H7 (cell line): ENCODE data around the gene FASN. TPM values are rescaled to one million over a fixed set of nuclear protein-coding genes. Genes with fewer than 3 reads are reported as not detected.

Experiments used
- DNase-seq: peaks from one replicate; pipeline ENCODE4 v3.0.0; 2012
- H3K27me3 ChIP-seq: 2 replicates; pipeline ENCODE4 v1.6.0; 2011; ENCODE audit warnings: mild to moderate bottlenecking, low read length; ENCODE audit not compliant: control insufficient read depth, insufficient read depth
- H3K36me3 ChIP-seq: replicated peaks from 2 replicates; pipeline ENCODE4 v1.5.1; 2011; ENCODE audit warnings: low read length; ENCODE audit not compliant: control insufficient read depth, insufficient read depth
- H3K4me3 ChIP-seq: 2 replicates; pipeline ENCODE4 v1.5.1; 2011; ENCODE audit warnings: low read depth, mild to moderate bottlenecking, control low read depth, low read length, moderate library complexity; ENCODE audit not compliant: insufficient read depth
- total RNA-seq: library from RNA; depleted of rRNA; stranded (reverse); fragments of >200 nt; shearing (Covaris generic); gene quantifications from 2 replicates; pipeline ENCODE4 v1.2.3, GENCODE V29; 2014

Gene FASN
- total RNA-seq, 1 experiment from 2014 or later = 201 TPM

GRCh38 chr17:82112181-82112913, 14.3 kb upstream of the FASN start:
- H3K36me3 ChIP-seq = no peaks in the 10 kb centered on the region
- DNase-seq = peak; percentile 34
- no peaks in the 10 kb centered on the region for H3K27me3 ChIP-seq
- no peak overlapping the region for H3K4me3 ChIP-seq

GRCh38 chr17:82110298-82110697, 12.3 kb upstream of the FASN start:
- H3K27me3 ChIP-seq = no peaks in the 10 kb centered on the region
- no peak overlapping the region for H3K4me3 ChIP-seq
- no peaks in the 10 kb centered on the region for H3K36me3 ChIP-seq
- peak; percentile 27 for DNase-seq

GRCh38 chr17:82108961-82109475, 11.0 kb upstream of the FASN start:
- DNase-seq = peak; percentile 58
- no peaks in the 10 kb centered on the region for H3K27me3 ChIP-seq
- no peaks in the 10 kb centered on the region for H3K36me3 ChIP-seq
- no peak overlapping the region for H3K4me3 ChIP-seq

- H3K27me3 ChIP-seq = no peaks in the 10 kb centered on the region
- DNase-seq = peak; percentile 58
- H3K4me3 ChIP-seq = no peak overlapping the region
- H3K36me3 ChIP-seq = no peaks in the 10 kb centered on the region
Observed at GRCh38 chr17:82108496-82108945, 10.5 kb upstream of the FASN start.

- H3K4me3 ChIP-seq = no peak overlapping the region
- no peaks in the 10 kb centered on the region for H3K36me3 ChIP-seq
- H3K27me3 ChIP-seq = no peaks in the 10 kb centered on the region
- DNase-seq = peak; percentile 51
Observed at GRCh38 chr17:82108038-82108437, 10.0 kb upstream of the FASN start.

- DNase-seq = peak; percentile 76
- Histone ChIP-seq H3K4me3 (no peak overlapping the region), H3K27me3 (no peaks in the 10 kb centered on the region), H3K36me3 (no peaks in the 10 kb centered on the region)
Observed at GRCh38 chr17:82107341-82107860, 9.4 kb upstream of the FASN start.

- Histone ChIP-seq H3K36me3 (no peaks in the 10 kb centered on the region), H3K4me3 (no peak overlapping the region), H3K27me3 (no peaks in the 10 kb centered on the region)
- no peak for DNase-seq
Observed at GRCh38 chr17:82106688-82107305, 8.8 kb upstream of the FASN start.

- Histone ChIP-seq H3K4me3 (no peak overlapping the region), H3K27me3 (no peaks in the 10 kb centered on the region), H3K36me3 (no peaks in the 10 kb centered on the region)
- DNase-seq = peak; percentile 95
Observed at GRCh38 chr17:82105882-82106687, 8.0 kb upstream of the FASN start.

GRCh38 chr17:82105417-82105881, 7.4 kb upstream of the FASN start:
- Histone ChIP-seq H3K4me3 (no peak overlapping the region), H3K36me3 (no peaks in the 10 kb centered on the region), H3K27me3 (no peaks in the 10 kb centered on the region)
- DNase-seq = no peak

- DNase-seq = no peak
- no peaks in the 10 kb centered on the region for H3K27me3 ChIP-seq
- no peak overlapping the region for H3K4me3 ChIP-seq
- H3K36me3 ChIP-seq = no peaks in the 10 kb centered on the region
Observed at GRCh38 chr17:82104797-82105416, 6.9 kb upstream of the FASN start.

GRCh38 chr17:82103553-82104451, 5.8 kb upstream of the FASN start:
- DNase-seq = peak; percentile 87
- Histone ChIP-seq H3K36me3 (no peaks in the 10 kb centered on the region), H3K4me3 (no peak overlapping the region), H3K27me3 (no peaks in the 10 kb centered on the region)

- H3K4me3 ChIP-seq = no peak overlapping the region
- H3K27me3 ChIP-seq = no peaks in the 10 kb centered on the region
- DNase-seq = no peak
- H3K36me3 ChIP-seq = no peaks in the 10 kb centered on the region
Observed at GRCh38 chr17:82101767-82102679, 4.0 kb upstream of the FASN start.
